ENCODE results near the gene NTMT1.
"Not testable (repeated sequence)": the region's sequence is repeated elsewhere in the genome, so short reads cannot be mapped to it uniquely, and the experiment has no call there.

Gene NTMT1

GRCh38 chr9:129635099-129636065 is 9.4 kb downstream of the NTMT1 start:
- H3K79me2 ChIP-seq (ENCODE audit: low read length): peaks cover 49% of the 10 kb centered on the region
- H4K20me1 ChIP-seq (ENCODE audit: insufficient read depth, low read length): peaks cover 41% of the 10 kb centered on the region

DNA sequence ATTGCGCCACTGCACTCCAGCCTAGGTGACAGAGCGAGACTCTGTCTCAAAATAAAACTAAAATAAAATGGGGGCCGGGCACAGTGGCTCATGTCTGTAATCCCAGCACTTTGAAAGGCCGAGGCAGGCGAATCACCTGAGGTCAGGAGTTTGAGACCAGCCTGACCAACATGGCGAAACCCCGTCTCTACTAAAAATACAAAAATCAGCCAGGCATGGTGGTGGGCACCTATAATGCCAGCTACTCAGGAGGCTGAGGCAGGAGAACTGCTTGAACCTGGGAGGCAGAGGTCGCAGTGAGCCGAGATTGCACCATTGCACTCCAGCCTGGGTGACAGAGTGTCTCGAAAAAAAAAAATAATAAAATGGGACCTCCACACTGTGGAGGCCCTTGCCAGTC is 10.4 kb downstream of the NTMT1 start:
- not testable (repeated sequence) for H3K27me3 ChIP-seq (ENCODE audit: low read depth, low read length); H3K4me2 ChIP-seq (ENCODE audit: low read length); H3K9me3 ChIP-seq (ENCODE audit: insufficient read depth, low read length); H3K4me3 ChIP-seq (ENCODE audit: low read length); H3K9ac ChIP-seq (ENCODE audit: low read length); H2AFZ ChIP-seq (ENCODE audit: low read depth, low read length); H3K27ac ChIP-seq (ENCODE audit: low read length)
- Histone ChIP-seq H4K20me1 (ENCODE audit: insufficient read depth, low read length) (peaks cover 35% of the 10 kb centered on the region), H3K79me2 (ENCODE audit: low read length) (peaks cover 49% of the 10 kb centered on the region), H3K36me3 (replicated peaks; ENCODE audit: low read depth, low read length) (peaks cover 38% of the 10 kb centered on the region), H3K4me1 (ENCODE audit: low read length) (peaks cover 13% of the 10 kb centered on the region)

More at GRCh38 chr9:129635099-129636065, 9.4 kb downstream of the NTMT1 start:
- TF ChIP-seq EZH2phosphoT487 (IDR thresholded peaks at IDR 0.05; ENCODE audit: low read depth) (no peak), CTCF (IDR thresholded peaks at IDR 0.05; ENCODE audit: low read depth, low read length) (no peak)
- H3K27ac ChIP-seq (ENCODE audit: low read length): no peak overlapping the region
- H3K9ac ChIP-seq (ENCODE audit: low read length): no peak overlapping the region
- no peak overlapping the region for H3K4me2 ChIP-seq (ENCODE audit: low read length)
- H3K27me3 ChIP-seq (ENCODE audit: low read depth, low read length): no peaks in the 10 kb centered on the region
- H3K4me3 ChIP-seq (ENCODE audit: low read length): no peak overlapping the region
- H3K36me3 ChIP-seq (replicated peaks; ENCODE audit: low read depth, low read length): peaks cover 38% of the 10 kb centered on the region
- no peaks in the 10 kb centered on the region for H3K9me3 ChIP-seq (ENCODE audit: insufficient read depth, low read length)
- H3K4me1 ChIP-seq (ENCODE audit: low read length): peaks cover 4% of the 10 kb centered on the region; the same call in 1 of the 2 replicates
- no peak overlapping the region for H2AFZ ChIP-seq (ENCODE audit: low read depth, low read length)

- peaks cover 27% of the 10 kb centered on the region for H4K20me1 ChIP-seq (ENCODE audit: insufficient read depth, low read length)
Measured at GRCh38 chr9:129637102-129637501, 11.1 kb downstream of the NTMT1 start.

GRCh38 chr9:129637673-129638439 is 11.9 kb downstream of the NTMT1 start:
- Histone ChIP-seq H3K9ac (ENCODE audit: low read length) (no peak overlapping the region), H3K27ac (ENCODE audit: low read length) (no peak overlapping the region), H3K36me3 (replicated peaks; ENCODE audit: low read depth, low read length) (peaks cover 33% of the 10 kb centered on the region), H3K9me3 (ENCODE audit: insufficient read depth, low read length) (no peaks in the 10 kb centered on the region), H3K4me1 (ENCODE audit: low read length) (peaks cover 13% of the 10 kb centered on the region), H3K79me2 (ENCODE audit: low read length) (peaks cover 40% of the 10 kb centered on the region), H3K27me3 (ENCODE audit: low read depth, low read length) (no peaks in the 10 kb centered on the region), H3K4me2 (ENCODE audit: low read length) (no peak overlapping the region), H3K4me3 (ENCODE audit: low read length) (no peak overlapping the region), H4K20me1 (ENCODE audit: insufficient read depth, low read length) (peaks cover 20% of the 10 kb centered on the region; the same call in 1 of the 2 replicates), H2AFZ (ENCODE audit: low read depth, low read length) (no peak overlapping the region)
- no peak for TF ChIP-seq EZH2phosphoT487 (IDR thresholded peaks at IDR 0.05; ENCODE audit: low read depth)
- no peak for TF ChIP-seq CTCF (IDR thresholded peaks at IDR 0.05; ENCODE audit: low read depth, low read length)

More at GRCh38 chr9:129637102-129637501, 11.1 kb downstream of the NTMT1 start:
- Histone ChIP-seq H3K4me3 (ENCODE audit: low read length) (no peak overlapping the region), H3K4me1 (ENCODE audit: low read length) (peaks cover 13% of the 10 kb centered on the region), H3K4me2 (ENCODE audit: low read length) (no peak overlapping the region), H3K79me2 (ENCODE audit: low read length) (peaks cover 48% of the 10 kb centered on the region), H3K36me3 (replicated peaks; ENCODE audit: low read depth, low read length) (peaks cover 38% of the 10 kb centered on the region), H3K9ac (ENCODE audit: low read length) (no peak overlapping the region), H3K9me3 (ENCODE audit: insufficient read depth, low read length) (no peaks in the 10 kb centered on the region), H3K27me3 (ENCODE audit: low read depth, low read length) (no peaks in the 10 kb centered on the region), H2AFZ (ENCODE audit: low read depth, low read length) (no peak overlapping the region), H3K27ac (ENCODE audit: low read length) (no peak overlapping the region)
- no peak for TF ChIP-seq EZH2phosphoT487 (IDR thresholded peaks at IDR 0.05; ENCODE audit: low read depth)
- TF ChIP-seq CTCF (IDR thresholded peaks at IDR 0.05; ENCODE audit: low read depth, low read length): no peak
